Mesendoderm (in vitro differentiated cells): ENCODE measurements around the gene NRP1.

Experiments
- DNase-seq: peaks from one replicate; pipeline ENCODE4 v3.0.0; 2013
- H2AK5ac ChIP-seq: 2 replicates; pipeline ENCODE4 v1.6.1; 2013; ENCODE audit warnings: low read length, inconsistent platforms
- H2BK120ac ChIP-seq: 2 replicates; pipeline ENCODE4 v1.6.1; 2013; ENCODE audit warnings: low read depth, mild to moderate bottlenecking, low read length, moderate library complexity, mixed read lengths
- H2BK15ac ChIP-seq: replicated peaks from 2 replicates; pipeline ENCODE4 v1.6.1; 2013; ENCODE audit warnings: low read depth, mild to moderate bottlenecking, moderate library complexity
- H2BK5ac ChIP-seq: 2 replicates; pipeline ENCODE4 v1.6.1; 2013; ENCODE audit warnings: low read length, inconsistent platforms
- H3K18ac ChIP-seq: 2 replicates; pipeline ENCODE4 v1.6.1; 2013; ENCODE audit warnings: mild to moderate bottlenecking, low read length, mixed read lengths
- H3K23ac ChIP-seq: one replicate; pipeline ENCODE4 v1.6.1; 2013; ENCODE audit warnings: low read length
- H3K27ac ChIP-seq: 2 replicates; pipeline ENCODE4 v1.5.1; 2013; ENCODE audit warnings: low read depth, mild to moderate bottlenecking, inconsistent platforms, low read length, moderate library complexity
- H3K27me3 ChIP-seq: 2 replicates; pipeline ENCODE4 v1.6.1; 2013; ENCODE audit warnings: low read length, control low read depth, mild to moderate bottlenecking, inconsistent platforms; ENCODE audit not compliant: insufficient read depth, poor library complexity
- H3K36me3 ChIP-seq: 2 replicates; pipeline ENCODE4 v1.6.1; 2013; ENCODE audit warnings: low read length, inconsistent platforms; ENCODE audit not compliant: control insufficient read depth, insufficient read depth
- H3K4ac ChIP-seq: one replicate; pipeline ENCODE4 v1.6.1; 2013; ENCODE audit warnings: low read depth, mild to moderate bottlenecking, low read length, moderate library complexity
- H3K4me1 ChIP-seq: 2 replicates; pipeline ENCODE4 v1.6.1; 2013; ENCODE audit warnings: low read depth, low read length, inconsistent platforms; ENCODE audit not compliant: control insufficient read depth
- H3K4me2 ChIP-seq: 2 replicates; pipeline ENCODE4 v1.6.1; 2013; ENCODE audit warnings: low read length
- H3K4me3 ChIP-seq: 2 replicates; pipeline ENCODE4 v1.5.1; 2013; ENCODE audit warnings: mild to moderate bottlenecking, low read length
- H3K56ac ChIP-seq: one replicate; pipeline ENCODE4 v1.6.1; 2013; ENCODE audit warnings: low read length
- H3K79me1 ChIP-seq: 2 replicates; pipeline ENCODE4 v1.6.1; 2013; ENCODE audit warnings: low read length, inconsistent platforms
- H3K79me2 ChIP-seq: 2 replicates; pipeline ENCODE4 v1.6.1; 2013; ENCODE audit warnings: mild to moderate bottlenecking, low read length; ENCODE audit not compliant: control insufficient read depth, insufficient read depth
- H3K9ac ChIP-seq: 2 replicates; pipeline ENCODE4 v1.6.1; 2013; ENCODE audit warnings: low read length, inconsistent platforms
- H4K5ac ChIP-seq: one replicate; pipeline ENCODE4 v1.6.1; 2013; ENCODE audit warnings: low read length
- H4K8ac ChIP-seq: one replicate; pipeline ENCODE4 v1.6.1; 2013; ENCODE audit warnings: low read depth, mild to moderate bottlenecking, control low read depth, low read length, moderate library complexity
- WGBS: extraction: QIAGEN DNeasy Blood & Tissue Kit; methylation state at CpG from one replicate; pipeline ENCODE4 v1.1.7; 2013; ENCODE audit warnings: low lambda C conversion rate, missing lambda C conversion rate; ENCODE audit not compliant: insufficient coverage; ENCODE audit errors: extremely low coverage; 5-methylcytosine and 5-hydroxymethylcytosine counted together

The NRP1 gene

GRCh38 chr10:33368086-33368485, 33.6 kb upstream of the NRP1 start:
- Histone ChIP-seq H3K4me3 (no peak overlapping the region), H4K8ac (no peak overlapping the region), H3K27me3 (no peaks in the 10 kb centered on the region), H3K4ac (no peak overlapping the region), H2BK15ac (no peak overlapping the region), H3K18ac (no peak overlapping the region), H3K36me3 (no peaks in the 10 kb centered on the region), H4K5ac (no peak overlapping the region), H2BK120ac (no peak overlapping the region), H3K9ac (no peak overlapping the region), H3K79me2 (no peaks in the 10 kb centered on the region), H2BK5ac (no peak overlapping the region), H3K23ac (no peak overlapping the region), H3K56ac (no peak overlapping the region), H3K4me1 (no peaks in the 10 kb centered on the region), H2AK5ac (no peak overlapping the region), H3K27ac (no peak overlapping the region), H3K4me2 (no peak overlapping the region), H3K79me1 (no peaks in the 10 kb centered on the region)
- DNase-seq: no peak
- no CpG with 5 or more reads among the region's 4 CpGs for WGBS

GRCh38 chr10:33365871-33366411, 31.5 kb upstream of the NRP1 start:
- no peaks in the 10 kb centered on the region for H3K79me1 ChIP-seq
- H3K18ac ChIP-seq: no peak overlapping the region
- H3K27ac ChIP-seq: no peak overlapping the region
- H3K36me3 ChIP-seq: no peaks in the 10 kb centered on the region
- H3K4me1 ChIP-seq: no peaks in the 10 kb centered on the region
- no peak overlapping the region for H3K4me3 ChIP-seq
- no peak overlapping the region for H2BK15ac ChIP-seq
- H3K56ac ChIP-seq: no peak overlapping the region
- H3K4me2 ChIP-seq: no peak overlapping the region
- no peaks in the 10 kb centered on the region for H3K79me2 ChIP-seq
- no peak overlapping the region for H3K4ac ChIP-seq
- H2BK120ac ChIP-seq: no peak overlapping the region
- H3K23ac ChIP-seq: no peak overlapping the region
- H2AK5ac ChIP-seq: no peak overlapping the region
- no peak overlapping the region for H2BK5ac ChIP-seq
- H3K9ac ChIP-seq: no peak overlapping the region
- H4K8ac ChIP-seq: no peak overlapping the region
- H4K5ac ChIP-seq: no peak overlapping the region
- no peak for DNase-seq
- H3K27me3 ChIP-seq: no peaks in the 10 kb centered on the region

- Histone ChIP-seq H3K9ac (no peak overlapping the region), H3K27ac (no peak overlapping the region)
Observed at GRCh38 chr10:33365301-33365700, 30.8 kb upstream of the NRP1 start.

GRCh38 chr10:33363106-33363505, 28.6 kb upstream of the NRP1 start:
- Histone ChIP-seq H3K36me3 (no peaks in the 10 kb centered on the region), H3K4me3 (no peak overlapping the region), H2BK5ac (no peak overlapping the region), H2BK120ac (no peak overlapping the region), H3K4me1 (no peaks in the 10 kb centered on the region), H4K8ac (no peak overlapping the region), H3K79me2 (no peaks in the 10 kb centered on the region), H3K18ac (no peak overlapping the region), H3K27ac (no peak overlapping the region), H2BK15ac (no peak overlapping the region), H3K9ac (no peak overlapping the region), H3K79me1 (no peaks in the 10 kb centered on the region), H4K5ac (no peak overlapping the region), H3K27me3 (no peaks in the 10 kb centered on the region), H2AK5ac (no peak overlapping the region), H3K56ac (no peak overlapping the region), H3K4ac (no peak overlapping the region), H3K23ac (no peak overlapping the region), H3K4me2 (no peak overlapping the region)
- no peak for DNase-seq

More at GRCh38 chr10:33365301-33365700, 30.8 kb upstream of the NRP1 start:
- Histone ChIP-seq H2BK15ac (no peak overlapping the region), H3K79me1 (no peaks in the 10 kb centered on the region), H3K56ac (no peak overlapping the region), H3K4me2 (no peak overlapping the region), H2BK120ac (no peak overlapping the region), H4K8ac (no peak overlapping the region), H3K4me1 (no peaks in the 10 kb centered on the region), H3K4me3 (no peak overlapping the region), H3K18ac (no peak overlapping the region), H2AK5ac (no peak overlapping the region), H3K36me3 (no peaks in the 10 kb centered on the region), H2BK5ac (no peak overlapping the region), H3K79me2 (no peaks in the 10 kb centered on the region), H3K27me3 (no peaks in the 10 kb centered on the region), H3K23ac (no peak overlapping the region), H3K4ac (no peak overlapping the region), H4K5ac (no peak overlapping the region)
- WGBS: no CpG with 5 or more reads among the region's 1 CpG
- DNase-seq: no peak

- no CpG with 5 or more reads among the region's 4 CpGs for WGBS
- H2BK15ac ChIP-seq: no peak overlapping the region
Observed at GRCh38 chr10:33358016-33358415, 23.5 kb upstream of the NRP1 start.

GRCh38 chr10:33355274-33355673, 20.8 kb upstream of the NRP1 start:
- no peaks in the 10 kb centered on the region for H3K27me3 ChIP-seq
- H2BK120ac ChIP-seq: no peak overlapping the region
- H4K5ac ChIP-seq: no peak overlapping the region
- H3K79me2 ChIP-seq: no peaks in the 10 kb centered on the region
- no peak overlapping the region for H2BK5ac ChIP-seq
- H3K56ac ChIP-seq: no peak overlapping the region
- no peak overlapping the region for H3K4me3 ChIP-seq
- H2BK15ac ChIP-seq: no peak overlapping the region
- no CpG with 5 or more reads among the region's 2 CpGs for WGBS
- no peak overlapping the region for H3K9ac ChIP-seq
- no peak for DNase-seq
- H3K4ac ChIP-seq: no peak overlapping the region
- no peak overlapping the region for H3K4me2 ChIP-seq
- no peak overlapping the region for H3K27ac ChIP-seq
- H3K36me3 ChIP-seq: peaks cover 1% of the 10 kb centered on the region
- H3K23ac ChIP-seq: no peak overlapping the region
- H3K79me1 ChIP-seq: no peaks in the 10 kb centered on the region
- no peaks in the 10 kb centered on the region for H3K4me1 ChIP-seq
- no peak overlapping the region for H2AK5ac ChIP-seq
- H4K8ac ChIP-seq: no peak overlapping the region
- H3K18ac ChIP-seq: no peak overlapping the region

More at GRCh38 chr10:33358016-33358415, 23.5 kb upstream of the NRP1 start:
- Histone ChIP-seq H3K23ac (no peak overlapping the region), H2BK5ac (no peak overlapping the region), H3K79me2 (no peaks in the 10 kb centered on the region), H3K56ac (no peak overlapping the region), H3K4ac (no peak overlapping the region), H3K4me2 (no peak overlapping the region), H4K5ac (no peak overlapping the region), H3K4me3 (no peak overlapping the region), H3K27ac (no peak overlapping the region), H2AK5ac (no peak overlapping the region), H3K79me1 (no peaks in the 10 kb centered on the region), H3K18ac (no peak overlapping the region), H3K27me3 (no peaks in the 10 kb centered on the region), H2BK120ac (no peak overlapping the region), H3K36me3 (peaks cover 1% of the 10 kb centered on the region), H3K9ac (no peak overlapping the region), H4K8ac (no peak overlapping the region), H3K4me1 (no peaks in the 10 kb centered on the region)
- DNase-seq: no peak
